Forelimb muscle (tissue), 1 donor: ENCODE measurements around the gene SLC19A1. TPM values are rescaled to one million over a fixed set of nuclear protein-coding genes. Genes with fewer than 3 reads are reported as not detected.

Experiments
- DNase-seq: peaks from one replicate; pipeline ENCODE4 v3.0.0-alpha.2; 2013; ENCODE audit warnings: low read depth
- polyA plus RNA-seq: library from polyadenylated mRNA; unstranded; fragments of 120-200 nt; gene quantifications from one replicate; pipeline ENCODE4 v1.2.1, GENCODE V29; 2013; ENCODE audit not compliant: insufficient read length

Gene SLC19A1
- polyA plus RNA-seq, 1 donor: 8.5 TPM

- DNase-seq: no peak
These were observed 73.9 kb downstream of the SLC19A1 start for GRCh38 chr21:45468051-45468970.

- DNase-seq: no peak
These were observed 74.9 kb downstream of the SLC19A1 start for GRCh38 chr21:45467221-45467779.

- no peak for DNase-seq
These were observed 75.7 kb downstream of the SLC19A1 start for GRCh38 chr21:45466330-45467220.

- no peak for DNase-seq
These were observed 76.5 kb downstream of the SLC19A1 start for GRCh38 chr21:45465611-45466329.

GRCh38 chr21:45465105-45465504 lies 77.1 kb downstream of the SLC19A1 start:
- no peak for DNase-seq

GRCh38 chr21:45464309-45464708 lies 77.9 kb downstream of the SLC19A1 start:
- DNase-seq: no peak

- DNase-seq: no peak
These were observed 78.4 kb downstream of the SLC19A1 start for GRCh38 chr21:45463871-45464270.

- no peak for DNase-seq
These were observed 80.4 kb downstream of the SLC19A1 start for GRCh38 chr21:45461806-45462341.

- DNase-seq: no peak
These were observed 80.9 kb downstream of the SLC19A1 start for GRCh38 chr21:45461369-45461750.

GRCh38 chr21:45460611-45461368 lies 81.5 kb downstream of the SLC19A1 start:
- DNase-seq: no peak

- DNase-seq: no peak
These were observed 82.2 kb downstream of the SLC19A1 start for GRCh38 chr21:45460011-45460565.

- DNase-seq: no peak
These were observed 82.8 kb downstream of the SLC19A1 start for GRCh38 chr21:45459171-45460010.

GRCh38 chr21:45458281-45459170 lies 83.7 kb downstream of the SLC19A1 start:
- DNase-seq: no peak

- no peak for DNase-seq
These were observed 84.4 kb downstream of the SLC19A1 start for GRCh38 chr21:45457832-45458172.

- DNase-seq: no peak
These were observed 84.9 kb downstream of the SLC19A1 start for GRCh38 chr21:45457161-45457831.

- no peak for DNase-seq
These were observed 85.6 kb downstream of the SLC19A1 start for GRCh38 chr21:45456584-45457160.
